Stimulated activated CD4-positive, alpha-beta T cell treated with anti-CD3 and anti-CD28 coated beads, Interleukin-4, amount 100 ng/mL, for 48 hours (primary cell): ENCODE results near the gene COPZ2.
"Not testable (repeated sequence)": the region's sequence is repeated elsewhere in the genome, so short reads cannot be mapped to it uniquely, and the experiment has no call there.

ENCODE experiments used
- DNase-seq, 2 donors: peaks; one replicate each; pipeline ENCODE4 v3.0.0-alpha.2; 2020; ENCODE audit warnings: low read depth in 2 of 2

The COPZ2 gene

DNA sequence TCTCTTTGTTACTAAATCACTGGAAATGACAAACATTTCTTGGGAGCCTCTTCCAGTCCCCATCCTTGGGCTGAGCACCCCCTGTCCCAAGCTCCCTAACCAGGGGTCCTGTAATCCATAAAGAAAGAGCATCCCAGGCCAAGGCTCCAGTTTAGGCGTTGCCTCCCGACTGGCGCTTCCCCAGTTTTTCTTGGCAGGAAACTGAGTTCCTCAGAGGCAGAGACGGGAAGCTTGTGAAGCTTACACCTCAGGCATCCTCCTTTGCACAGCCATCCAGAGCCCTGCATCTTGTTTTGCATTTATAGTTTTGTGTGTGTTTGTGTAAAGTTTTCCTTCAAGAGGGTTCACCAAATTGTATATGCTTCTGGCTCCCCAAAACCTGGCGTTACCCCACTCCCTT, 7.1 kb downstream of the COPZ2 start:
- DNase-seq: no peak

DNA sequence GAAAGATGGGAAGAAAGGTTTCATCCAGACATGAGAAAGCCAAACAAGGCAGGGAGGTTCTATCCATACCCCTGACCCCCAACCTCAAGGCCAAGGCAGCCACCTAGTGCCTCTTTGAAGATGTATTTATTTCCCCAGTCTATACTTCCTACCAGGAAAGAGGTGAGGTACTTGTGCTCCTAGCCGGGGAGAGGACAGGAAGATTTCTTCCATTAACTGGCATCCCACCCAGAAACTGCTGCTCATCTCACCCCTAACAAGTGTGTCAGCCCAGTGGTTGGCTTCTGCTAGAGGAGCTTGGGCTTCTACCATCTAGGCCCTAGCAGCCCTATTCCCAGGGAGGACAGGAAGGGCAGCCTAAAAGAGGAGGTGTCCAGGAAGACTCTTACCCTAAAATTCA, 8.9 kb downstream of the COPZ2 start:
- no peak for DNase-seq

DNA sequence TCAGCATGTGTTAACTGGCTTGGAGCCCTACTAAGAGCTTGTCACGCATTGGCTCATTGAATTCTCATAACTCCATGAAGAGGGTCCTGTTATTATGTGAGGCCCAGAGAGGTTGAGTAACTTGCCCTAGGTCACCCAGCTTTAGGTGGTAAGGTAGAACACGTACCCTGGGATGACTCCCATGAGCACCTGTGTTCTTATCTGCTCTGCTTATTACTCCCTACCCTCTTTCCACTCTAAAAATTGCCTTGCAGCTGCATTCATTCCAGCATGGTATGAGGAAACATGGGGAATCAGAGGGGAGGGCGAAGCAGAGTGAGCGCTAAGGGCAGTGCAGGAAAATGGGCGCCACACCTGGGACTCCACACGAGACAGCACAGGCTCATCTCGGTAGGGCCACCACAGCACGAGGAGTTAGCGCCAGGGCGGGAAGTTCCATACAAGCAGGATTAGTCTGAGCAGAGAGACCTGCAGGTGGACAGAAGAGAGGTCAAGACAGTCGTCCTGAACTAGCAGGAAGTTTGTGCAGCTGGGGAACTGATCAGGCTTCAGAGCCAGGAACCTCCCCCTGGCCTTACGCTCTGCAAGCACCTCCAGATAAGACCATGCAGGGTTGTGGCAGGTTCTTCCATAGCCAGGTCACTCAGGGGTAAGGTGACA, 10.1 kb downstream of the COPZ2 start:
- no peak for DNase-seq

DNA sequence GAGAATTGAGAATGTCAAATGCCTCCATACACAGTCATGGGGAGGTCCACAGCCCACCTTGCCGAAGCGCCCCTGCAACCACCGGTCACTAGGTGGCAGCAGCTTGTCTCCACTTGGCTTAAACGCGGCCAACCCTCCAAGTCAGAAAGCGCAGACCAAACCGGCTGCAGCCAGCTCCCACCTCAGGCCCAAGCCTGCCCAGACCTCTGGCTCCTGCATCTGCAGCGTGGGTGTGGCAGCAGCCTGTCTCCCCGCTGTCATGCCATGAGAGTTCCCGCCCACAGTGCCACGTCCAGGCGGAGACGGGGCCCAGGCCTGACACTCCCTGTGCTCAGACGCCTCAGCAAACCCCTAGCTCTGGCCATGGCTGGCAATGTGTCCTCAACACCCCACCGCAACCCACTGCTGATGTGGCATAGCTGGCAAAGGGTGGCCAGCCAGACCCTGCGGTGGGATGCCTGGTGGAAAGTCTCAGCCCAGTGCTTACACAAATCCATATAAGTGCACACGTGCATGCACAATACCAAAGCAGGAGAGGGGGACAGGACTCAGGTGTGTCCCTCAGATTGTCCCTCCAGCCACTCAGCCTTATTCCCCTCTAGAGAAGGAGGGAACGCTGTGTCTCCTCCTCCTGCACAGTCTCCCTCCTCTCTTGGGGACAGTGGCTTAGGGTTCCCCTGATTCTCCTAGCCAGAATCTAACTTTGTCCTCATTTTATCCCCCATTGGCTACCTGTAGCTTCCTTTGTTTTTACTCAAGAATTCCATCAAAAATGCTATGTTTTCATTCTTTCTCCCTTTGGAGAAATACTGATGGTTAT, 10.9 kb downstream of the COPZ2 start:
- peak; percentile 64 to 66 for DNase-seq

DNA sequence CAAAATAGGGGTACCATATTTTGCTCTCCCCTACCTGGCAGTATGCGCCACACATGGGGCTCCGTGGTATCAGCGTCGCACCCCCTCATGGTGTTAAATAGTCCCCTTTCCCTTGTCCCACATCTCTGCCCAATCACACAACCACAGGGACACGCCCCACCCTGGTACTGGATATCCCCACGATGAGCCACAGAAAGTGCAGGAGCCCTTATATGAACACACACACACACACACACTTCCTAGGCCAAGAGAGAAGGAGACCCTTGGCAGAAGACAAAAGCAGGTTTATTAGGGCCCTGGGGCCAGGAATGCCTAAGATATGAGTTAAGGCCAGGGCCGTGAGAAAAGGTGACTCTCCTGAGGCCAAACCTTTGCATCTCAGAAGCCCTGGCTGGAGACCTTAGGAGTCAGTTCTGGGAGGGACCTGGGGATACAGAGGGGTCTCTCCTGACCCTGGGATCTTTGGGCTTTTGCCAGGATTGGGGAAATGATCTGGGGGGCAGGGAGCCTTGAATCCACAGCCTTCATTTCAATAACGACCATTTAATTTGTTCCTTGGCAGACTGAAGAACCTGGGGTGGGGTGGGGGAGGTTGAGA, 11.6 kb downstream of the COPZ2 start:
- DNase-seq: no peak

DNA sequence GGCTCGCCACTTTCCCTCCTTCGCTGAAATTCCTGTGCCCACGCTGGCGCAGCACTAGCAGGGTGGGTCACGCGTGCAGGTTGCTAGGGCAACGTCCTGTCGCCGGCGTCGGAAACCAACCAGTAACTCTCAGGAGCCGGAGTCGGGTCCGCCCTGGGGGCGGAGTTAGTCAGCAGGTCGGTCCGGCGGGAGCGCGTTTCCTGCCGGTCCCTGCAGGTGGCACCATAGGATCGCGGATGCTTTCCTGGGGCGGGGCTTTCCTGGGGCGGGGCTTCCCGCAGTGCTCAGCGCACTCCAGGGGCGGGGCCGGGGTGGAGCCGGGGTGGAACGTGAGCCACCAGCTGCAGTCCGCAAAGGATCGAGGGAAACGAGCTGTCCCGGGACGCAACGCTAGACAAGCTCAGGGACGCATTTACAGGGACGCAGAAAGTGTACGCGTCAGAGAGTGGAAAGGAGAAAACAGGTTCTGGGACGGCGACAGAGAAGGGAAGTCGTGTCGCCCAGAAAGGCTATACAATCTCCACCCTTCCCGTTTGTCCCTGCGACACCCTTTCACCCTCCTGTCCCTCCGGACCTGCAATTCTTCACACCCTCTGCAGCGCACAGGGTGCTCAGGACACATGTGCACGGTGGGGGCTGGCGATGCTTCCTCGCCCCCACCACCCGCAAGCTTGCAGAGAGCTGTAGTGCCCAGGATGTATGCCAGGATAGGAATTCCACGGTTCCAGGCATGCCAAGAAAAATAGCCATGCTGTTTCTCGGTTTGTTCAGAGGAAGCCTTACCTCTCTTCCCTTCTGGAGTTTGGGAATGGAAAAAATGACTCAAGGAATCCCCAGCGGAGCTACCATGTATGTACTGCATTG, 12.3 kb downstream of the COPZ2 start:
- DNase-seq: peak; percentile 95 to 98

DNA sequence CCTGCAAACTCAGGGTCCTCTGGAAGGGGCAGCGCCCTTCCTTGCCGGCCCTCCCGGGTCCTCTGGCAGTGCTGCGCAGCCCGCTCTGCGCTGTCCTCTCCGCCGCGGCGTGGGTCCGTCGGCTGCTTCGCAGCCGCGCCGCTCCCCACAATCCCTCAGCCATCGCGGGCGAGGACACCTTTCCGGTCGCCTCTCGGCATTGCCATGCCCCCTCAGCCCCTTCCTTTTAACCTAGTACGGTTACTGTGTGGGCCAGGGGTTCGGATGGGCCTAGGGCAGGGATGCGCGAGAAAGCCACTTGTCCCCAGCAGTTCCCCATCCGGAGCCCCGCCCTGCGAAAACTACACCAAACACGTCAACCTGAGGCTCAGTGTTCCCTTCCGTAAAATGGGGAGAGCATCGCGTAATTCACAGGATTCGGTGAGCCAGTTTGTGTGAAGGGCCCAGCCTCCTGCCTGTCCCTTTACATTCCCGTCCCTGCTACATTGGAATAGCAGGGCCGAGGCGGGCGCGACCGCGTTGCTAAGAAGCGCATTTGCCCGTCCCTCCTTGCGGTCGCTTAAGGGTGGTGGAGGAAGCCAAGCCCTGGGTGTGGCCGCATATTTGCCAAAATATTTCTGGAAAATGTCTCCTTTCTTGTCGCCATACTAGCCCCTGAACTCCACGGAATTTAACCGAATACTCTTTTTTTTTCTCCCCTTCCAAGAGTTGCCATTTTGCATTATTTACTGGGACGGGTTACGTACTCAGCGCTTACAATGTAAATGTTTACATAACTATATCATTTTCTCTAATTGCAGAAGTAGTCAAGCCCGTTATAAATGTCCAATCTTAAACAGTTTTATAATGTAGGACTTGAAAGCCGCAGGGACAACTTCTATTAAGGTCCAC, 13.2 kb downstream of the COPZ2 start:
- peak in 1 of 2 donors; percentile 42 for DNase-seq

DNA sequence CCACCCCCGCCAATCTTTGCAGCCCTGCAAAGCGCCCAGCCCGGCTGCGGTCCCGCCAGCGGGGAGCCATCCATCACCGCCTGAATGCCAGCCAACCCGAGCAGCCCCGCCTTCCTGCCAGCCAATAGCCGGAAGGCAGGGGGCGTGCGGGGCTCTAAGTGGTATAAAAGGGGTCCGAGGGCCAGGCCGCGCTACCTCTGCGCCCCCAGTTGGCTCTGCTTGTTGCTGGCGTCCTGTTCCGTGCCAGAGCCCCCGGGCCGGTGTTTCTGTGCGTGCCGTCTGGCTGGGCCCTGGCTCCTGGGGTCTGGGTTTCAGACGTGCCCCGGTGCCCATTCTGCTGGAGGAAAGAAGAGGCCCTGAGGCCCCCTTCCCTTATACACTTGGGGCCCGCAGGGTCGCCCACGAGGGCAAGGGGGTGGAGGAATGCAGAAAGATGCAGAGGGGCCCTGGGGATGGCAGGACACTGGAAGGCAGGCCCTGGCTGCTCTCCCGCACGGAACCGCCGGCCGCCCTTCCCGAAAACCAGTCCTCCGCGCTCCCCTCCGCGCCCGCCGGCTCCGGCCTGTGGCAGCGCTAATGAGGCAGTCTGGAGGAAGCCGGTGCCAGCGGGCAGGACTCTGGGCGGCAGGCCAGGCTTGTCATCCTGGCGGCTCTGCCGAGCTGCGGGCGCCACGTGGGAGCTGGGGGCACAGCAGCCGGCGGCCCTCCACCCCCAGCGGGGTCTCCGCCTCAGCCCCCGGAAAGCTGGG, 14.0 kb downstream of the COPZ2 start:
- DNase-seq: no peak

DNA sequence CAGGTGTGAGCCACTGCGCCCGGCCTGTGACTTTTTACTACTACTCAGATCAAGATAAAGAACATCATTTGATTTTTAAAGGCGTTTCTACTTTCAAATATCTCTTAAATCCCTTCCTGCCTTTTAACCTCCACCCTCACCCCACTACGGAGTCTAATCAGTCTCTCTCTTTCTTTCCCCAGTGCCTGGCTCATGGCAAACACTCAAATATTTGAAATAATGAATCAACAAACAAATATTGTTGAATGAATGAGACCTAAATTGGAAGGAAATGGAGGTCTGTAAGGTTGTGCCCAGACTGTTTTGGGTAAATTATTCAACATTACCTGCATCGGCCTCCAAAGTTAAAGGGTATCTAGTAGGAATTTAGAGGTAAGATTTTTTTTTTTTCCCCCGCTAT, 14.7 kb downstream of the COPZ2 start:
- DNase-seq: no peak

DNA sequence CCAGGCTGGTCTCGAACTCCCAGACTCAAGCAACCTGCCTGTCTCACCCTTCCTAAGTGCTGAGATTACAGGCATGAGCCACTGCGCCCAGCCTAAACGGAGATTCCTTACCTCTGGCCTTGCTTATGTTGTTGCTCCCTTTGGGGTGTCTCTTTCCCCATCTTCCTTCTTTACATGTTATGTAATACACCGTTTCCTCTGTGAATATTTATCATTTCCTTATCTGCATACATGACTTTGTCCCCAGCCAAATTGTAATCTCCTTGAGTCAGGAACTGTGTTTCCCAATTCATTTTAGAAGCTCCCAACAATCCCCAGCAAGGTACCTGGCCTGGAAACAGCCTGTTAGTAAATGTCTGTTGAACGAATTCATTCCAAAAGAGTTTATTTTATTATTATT, 15.7 kb downstream of the COPZ2 start:
- DNase-seq: no peak

DNA sequence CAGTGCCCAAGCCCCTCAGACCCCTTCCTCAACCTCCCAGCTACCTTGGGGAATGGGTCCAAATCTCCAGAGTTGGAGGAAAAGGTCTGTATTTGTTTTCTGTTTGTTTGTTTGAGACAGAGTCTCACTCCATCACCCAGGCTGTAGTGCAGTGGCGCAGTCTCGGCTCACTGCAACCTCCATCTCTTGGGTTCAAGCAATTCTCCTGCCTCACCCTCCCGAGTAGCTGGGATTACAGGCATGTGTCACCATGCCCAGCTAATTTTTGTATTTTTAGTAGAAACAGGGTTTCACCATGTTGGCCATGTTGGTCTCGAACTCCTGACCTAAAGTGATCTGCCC, 19.8 kb downstream of the COPZ2 start:
- not testable (repeated sequence) for DNase-seq

DNA sequence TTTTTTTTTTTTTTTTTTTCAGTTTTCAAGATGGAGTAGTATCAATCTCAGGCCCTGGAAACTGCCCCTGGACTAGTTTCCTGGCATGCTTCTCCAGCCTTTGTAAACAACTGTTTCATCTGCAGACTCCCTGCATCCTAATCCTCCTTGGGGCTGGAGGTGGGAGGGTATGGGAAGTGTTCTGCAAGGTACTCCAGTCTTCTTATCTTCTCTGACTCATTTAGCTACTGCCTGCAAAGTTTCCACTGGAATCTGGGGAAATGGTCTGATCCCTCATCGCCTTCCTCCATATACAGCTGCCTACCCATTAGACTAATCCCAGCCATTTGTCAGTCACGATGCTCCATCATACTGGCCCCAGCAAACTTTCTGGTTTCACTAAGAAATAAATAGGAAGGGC, 21.5 kb downstream of the COPZ2 start:
- no peak for DNase-seq

DNA sequence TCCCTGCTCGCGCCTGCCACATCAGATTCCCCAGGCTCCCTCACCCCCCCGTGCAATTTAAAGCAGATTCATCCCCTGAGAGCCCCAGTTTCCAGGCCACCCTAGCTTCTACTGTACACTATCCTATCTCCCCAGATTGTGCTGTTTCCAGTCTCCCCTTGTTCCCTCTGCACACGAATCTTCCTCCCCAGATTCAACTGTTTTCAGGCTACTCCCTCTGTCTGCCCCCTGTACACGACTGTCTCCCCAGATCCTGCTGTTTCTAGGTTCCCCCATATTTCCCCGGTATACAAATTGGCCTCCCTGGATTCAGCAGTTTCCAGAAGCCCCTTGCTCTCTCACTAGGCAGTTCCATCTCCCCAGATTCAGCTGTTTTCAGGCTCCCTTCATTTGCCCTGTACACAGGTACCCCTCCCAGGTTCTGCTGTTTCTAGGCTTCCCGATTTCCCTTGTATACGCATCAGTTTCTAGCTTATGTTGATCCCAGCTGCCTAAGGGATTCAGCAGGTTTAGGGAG, 22.9 kb downstream of the COPZ2 start:
- no peak for DNase-seq

DNA sequence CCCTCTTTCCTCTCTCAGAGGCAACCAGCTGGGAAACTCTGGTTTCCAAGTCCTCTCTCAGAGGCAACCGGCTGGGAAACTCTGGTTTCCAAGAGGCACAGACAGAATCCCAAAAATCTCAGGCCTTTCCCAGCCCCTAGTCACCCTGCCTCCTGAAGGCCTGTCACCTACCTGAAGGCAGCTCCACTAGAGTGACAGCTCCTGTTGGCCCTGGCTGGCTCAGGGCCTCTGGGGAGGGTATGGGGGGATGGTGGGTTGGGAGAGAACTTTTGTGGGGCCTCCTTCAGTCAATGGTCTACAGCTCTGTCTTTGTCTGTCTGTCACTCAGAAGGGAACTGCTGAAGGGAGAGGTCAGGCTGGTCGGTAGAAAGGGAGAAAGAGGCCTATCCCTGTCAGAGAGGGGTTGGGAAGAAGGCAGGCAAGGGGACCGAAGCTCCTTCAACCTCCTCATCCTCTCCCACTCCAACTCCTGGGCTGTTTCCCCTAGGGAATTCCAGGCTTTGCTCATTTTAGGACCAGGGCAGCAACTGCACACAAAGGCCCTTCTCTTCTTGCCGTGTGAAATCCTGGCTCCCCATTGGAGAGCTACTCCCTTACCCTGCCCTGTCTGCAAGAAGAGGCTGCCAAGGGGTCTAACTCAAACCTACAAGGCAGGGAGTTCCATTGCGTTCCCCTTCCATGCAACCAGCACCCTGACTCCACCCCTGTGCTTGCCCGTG, 23.6 kb downstream of the COPZ2 start:
- no peak for DNase-seq

DNA sequence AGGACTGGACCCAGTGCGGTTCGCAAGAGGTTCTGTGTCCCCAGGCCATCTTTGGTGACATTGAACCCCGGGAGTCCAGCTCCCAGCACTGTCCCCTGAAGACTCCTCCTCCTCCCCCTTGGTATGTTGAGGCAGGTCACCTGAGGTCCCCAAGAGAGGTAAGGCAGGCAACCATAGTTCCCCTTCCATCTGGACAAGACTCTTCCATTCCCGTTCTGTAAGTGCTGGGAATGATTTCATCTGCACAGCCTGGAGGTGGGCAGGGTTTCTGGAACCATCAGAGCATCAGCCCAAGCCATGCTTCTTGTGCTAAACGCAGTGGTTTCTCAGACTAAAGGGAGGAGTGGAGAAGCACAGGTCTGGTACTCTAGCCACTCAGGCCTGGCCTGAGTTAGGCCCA, 24.9 kb downstream of the COPZ2 start:
- DNase-seq: no peak

DNA sequence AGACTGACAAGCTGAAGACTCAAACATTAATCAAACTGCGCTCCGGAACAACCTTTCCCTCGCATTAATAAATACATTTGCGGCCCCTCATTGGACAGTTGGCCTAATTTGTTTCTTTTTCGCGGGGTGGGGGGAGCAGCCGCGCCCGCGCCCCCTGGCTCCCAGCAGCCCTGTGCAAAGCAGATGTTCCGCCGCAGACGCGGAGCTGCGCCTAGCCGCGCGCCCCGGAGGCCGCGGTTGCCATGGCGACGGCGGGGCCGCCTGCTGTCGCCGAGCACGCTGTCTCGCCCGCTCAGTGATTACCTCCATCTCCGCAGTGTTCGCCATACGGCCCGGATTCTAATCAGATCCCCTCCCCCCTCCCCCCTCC, 25.5 kb downstream of the COPZ2 start:
- DNase-seq: peak; percentile 47 to 54

DNA sequence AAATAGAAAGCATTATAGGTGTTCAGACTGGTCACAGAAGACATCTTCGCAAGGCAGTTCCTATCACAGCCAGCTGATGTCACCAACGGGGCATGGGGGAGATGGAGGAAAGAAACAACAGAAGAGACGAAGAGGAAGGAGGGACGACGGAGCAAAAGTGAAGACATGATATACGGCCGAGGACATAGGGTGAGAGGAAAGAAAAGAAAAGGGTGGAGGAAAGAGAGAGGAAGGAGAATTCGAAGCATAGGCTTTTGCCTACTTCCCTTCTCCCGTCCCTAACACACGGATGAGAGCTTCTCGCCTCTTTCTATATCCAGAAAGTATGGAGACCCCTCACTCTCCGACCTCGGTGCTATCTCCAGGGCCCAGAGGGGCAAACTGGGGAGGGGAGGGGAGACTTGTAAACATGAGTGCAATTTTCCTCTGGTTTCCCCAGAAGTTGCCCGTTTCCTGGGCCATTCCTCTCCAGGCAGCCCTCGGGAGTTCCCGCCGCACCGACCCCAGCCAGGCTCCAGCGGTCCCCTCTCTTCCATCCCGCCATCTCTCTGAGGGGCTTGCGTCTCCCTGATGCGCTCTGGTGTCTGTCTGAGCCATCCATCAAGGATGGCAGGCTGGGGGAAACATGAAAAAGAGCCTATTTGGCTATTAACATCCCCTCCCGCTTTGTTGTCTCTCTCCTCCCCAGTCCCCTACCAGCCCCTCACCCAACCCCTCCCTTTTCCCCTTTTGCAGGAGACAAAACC, 26.0 kb downstream of the COPZ2 start:
- peak in 1 of 2 donors; percentile 45 for DNase-seq

DNA sequence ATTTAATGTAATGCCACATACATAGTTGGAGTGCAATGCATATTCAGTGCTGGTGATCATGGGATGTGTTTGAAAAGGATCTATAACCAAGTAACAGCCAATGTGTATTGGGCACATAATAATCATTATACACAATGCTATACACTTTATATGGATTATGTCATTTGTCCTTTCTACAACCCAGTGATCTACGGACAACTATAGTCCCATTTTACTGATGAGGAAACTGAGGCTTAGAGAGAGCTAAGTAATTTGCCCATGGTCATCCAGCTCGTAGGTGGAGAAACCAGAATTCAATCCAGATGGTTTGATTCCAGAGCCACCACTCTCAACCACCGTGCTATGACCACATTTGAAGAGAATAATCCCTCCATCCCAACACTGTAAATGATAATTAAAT, 27.4 kb downstream of the COPZ2 start:
- DNase-seq: no peak
